GM18909 (cell line): ENCODE data around the gene NEU2.
"Not testable (repeated sequence)": the region's sequence is repeated elsewhere in the genome, so short reads cannot be mapped to it uniquely, and the experiment has no call there.

ENCODE experiments used
- ATAC-seq: cut with Tn5 transposase; IDR thresholded peaks from one replicate; pipeline ENCODE4 v1.9.1; 2021; ENCODE audit warnings: mild to moderate bottlenecking; ENCODE audit not compliant: unreplicated experiment, poor library complexity

NEU2 gene

GRCh38 chr2:233033672-233034071 is 1.2 kb downstream of the NEU2 start:
- ATAC-seq = no peak

GRCh38 chr2:233034091-233034882 is 1.8 kb downstream of the NEU2 start:
- ATAC-seq = no peak

DNA sequence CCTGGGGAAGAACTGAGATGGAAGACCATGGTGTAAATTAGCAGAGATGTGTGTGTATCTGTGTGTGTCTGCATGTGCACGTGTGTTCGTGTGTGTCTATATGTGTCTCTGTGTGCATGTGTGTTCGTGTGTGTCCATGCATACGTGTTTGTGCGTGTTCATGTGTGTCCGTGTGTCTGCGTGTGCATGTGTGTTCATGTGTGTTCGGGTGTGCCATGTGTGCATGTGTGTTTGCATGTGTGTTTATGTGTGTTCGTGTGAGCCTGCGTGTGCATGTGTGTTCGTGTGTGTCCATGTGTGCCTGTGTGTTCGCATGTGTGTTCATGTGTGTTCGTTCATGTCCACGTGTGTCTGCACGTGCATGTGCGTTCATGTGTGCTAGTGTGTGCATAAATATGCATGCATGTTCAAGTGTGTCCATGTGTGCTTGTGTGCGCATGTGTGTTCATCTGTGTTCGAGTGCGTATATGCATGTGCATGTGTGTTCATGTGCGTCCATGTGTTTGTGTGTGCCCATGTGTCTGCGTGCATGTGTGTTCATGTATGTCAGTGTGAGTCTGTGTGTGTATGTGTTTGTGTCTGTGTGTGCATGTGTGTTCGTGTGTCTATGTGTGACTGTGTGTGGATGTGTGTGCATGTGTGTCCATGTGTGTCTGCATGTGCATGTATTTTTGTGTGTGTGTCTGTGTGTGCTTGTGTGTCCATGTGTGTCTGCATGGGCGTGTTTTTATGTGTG is 3.1 kb downstream of the NEU2 start:
- no peak for ATAC-seq

GRCh38 chr2:233036162-233036838 is 3.8 kb downstream of the NEU2 start:
- ATAC-seq = no peak

- ATAC-seq = no peak
Measured at GRCh38 chr2:233037078-233037477, 4.6 kb downstream of the NEU2 start.

DNA sequence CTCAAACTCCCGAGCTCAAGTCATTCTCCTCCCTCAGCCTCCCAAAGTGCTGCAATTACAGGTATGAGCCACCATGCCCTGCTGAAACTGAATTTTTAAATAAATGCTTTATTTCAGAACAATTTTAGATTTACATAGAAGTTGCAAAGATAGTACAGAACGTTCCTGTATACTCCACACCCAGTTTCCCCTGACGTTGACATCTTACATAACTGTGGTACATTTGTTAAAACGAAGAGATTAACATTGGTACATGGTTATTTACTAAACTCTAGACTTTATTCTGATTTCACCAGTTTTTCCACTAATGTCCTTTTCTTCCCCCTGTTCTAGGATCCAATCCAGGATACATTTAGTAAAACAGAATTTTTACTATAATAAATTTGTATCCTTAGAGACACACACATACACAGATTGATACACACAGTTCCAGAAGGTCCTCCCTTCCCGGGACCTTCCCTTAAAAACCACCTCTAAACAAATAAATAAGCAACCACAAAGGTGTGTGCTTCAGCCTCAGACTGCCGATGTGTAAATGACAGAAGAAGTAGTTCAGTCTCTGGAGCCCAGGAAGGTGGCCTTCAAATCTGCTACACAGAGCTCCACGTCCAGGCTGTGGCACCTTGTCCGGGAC is 6.9 kb downstream of the NEU2 start:
- ATAC-seq = no peak

DNA sequence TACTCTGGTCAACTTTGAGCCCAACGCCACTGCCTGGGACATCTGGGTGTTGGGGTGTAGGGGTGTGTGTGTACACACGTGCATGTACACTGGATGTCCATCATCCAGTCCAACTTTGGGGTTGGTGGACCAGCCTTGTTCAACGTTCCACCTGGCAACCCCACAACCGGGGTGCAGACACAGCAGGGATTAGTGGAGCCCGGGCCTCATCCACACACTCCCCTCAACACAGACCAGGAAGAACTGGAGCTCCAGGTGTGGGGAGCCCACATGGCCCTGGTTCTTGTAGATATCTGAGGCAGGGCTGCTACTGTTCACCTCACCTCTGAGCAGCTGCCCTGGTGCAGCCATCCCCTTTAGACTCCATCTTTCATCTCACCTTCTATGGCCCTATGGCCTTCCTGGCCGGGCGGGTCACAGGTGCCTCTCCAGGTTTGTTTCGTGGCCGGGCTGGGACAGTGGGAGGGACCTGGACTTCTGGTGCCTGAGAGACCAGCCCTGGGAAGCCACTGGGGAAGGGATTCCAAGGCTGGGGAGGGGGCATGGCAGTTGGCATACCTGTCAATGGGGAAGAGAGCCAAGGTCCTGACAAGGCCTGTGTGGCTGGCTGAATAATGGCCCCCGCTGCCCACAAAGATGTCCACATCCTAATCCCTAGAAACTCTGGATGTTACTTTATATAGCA is 7.5 kb downstream of the NEU2 start:
- no peak for ATAC-seq

GRCh38 chr2:233040571-233040970 is 8.1 kb downstream of the NEU2 start:
- ATAC-seq = no peak

DNA sequence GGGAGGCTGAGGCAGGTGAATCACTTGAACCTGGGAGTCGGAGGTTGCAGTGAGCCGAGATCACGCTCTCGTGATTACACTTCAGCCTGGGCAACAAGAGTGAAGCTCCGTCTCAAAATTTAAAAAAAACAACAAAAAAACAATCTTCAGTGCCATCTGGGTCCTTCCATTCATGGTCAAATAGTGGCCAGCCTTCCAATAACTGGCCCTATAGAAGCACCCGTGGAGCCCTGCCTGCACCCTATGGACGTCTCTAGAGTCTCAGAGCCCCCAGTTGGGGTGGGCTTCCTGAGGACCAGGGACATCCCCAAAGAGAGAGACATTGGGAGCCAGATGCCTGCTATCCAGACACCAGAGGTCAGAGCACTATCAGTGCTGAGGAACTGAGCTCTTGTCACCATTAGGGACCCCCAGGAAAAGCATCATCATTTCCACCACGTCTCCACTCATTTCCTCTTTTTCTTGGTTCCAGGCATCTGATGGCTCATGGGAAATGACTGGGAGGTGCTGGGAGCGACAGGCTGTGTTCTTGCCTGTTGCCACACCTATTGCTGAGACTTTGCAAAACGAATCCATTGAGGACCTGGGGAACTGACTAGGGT is 9.4 kb downstream of the NEU2 start:
- no peak for ATAC-seq

DNA sequence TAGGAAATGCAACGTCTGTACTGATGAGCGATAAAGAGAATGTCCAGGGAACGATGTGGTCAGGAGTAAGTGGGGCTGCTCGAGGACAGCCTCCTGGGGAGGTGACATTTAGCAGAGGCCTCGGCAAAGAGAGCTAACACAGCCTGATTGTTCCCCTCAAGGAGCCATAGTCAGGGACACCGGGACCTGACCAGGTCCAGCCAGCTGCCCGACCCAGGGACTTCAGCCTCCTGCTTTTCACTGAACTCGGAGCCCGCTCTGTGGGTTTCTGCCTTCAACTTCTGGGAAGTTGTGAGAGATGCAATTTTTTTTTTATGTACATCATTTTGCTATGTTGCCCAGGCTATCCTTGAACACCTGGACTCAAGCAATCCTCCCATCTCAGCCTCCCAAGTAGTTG is 10.1 kb downstream of the NEU2 start:
- ATAC-seq = no peak

- no peak for ATAC-seq
Measured at GRCh38 chr2:233044974-233045605, 12.6 kb downstream of the NEU2 start.

DNA sequence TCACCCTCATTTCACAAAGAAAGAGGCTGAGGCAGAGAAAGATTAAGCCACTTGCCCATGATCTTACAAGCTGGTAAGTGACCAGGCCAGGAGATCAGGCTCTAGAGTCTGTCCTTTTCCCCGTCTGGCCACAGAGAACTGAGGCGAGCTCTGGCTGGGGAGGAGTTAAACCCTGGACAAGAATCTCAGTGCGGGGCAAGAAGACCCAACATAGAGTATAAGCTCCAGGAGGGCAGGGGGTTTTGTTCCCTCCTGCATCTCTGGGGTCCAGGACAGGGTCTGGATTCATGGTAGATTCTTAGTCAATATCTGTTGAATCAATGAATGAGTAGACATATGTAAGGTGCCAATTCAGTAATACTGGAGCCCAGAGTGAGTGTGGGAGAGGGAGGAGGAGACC is 14.7 kb downstream of the NEU2 start:
- ATAC-seq = no peak

- no peak for ATAC-seq
Measured at GRCh38 chr2:233047667-233048066, 15.2 kb downstream of the NEU2 start.

- ATAC-seq = no peak
Measured at GRCh38 chr2:233048569-233049193, 16.2 kb downstream of the NEU2 start.

GRCh38 chr2:233049194-233049761 is 16.8 kb downstream of the NEU2 start:
- no peak for ATAC-seq

DNA sequence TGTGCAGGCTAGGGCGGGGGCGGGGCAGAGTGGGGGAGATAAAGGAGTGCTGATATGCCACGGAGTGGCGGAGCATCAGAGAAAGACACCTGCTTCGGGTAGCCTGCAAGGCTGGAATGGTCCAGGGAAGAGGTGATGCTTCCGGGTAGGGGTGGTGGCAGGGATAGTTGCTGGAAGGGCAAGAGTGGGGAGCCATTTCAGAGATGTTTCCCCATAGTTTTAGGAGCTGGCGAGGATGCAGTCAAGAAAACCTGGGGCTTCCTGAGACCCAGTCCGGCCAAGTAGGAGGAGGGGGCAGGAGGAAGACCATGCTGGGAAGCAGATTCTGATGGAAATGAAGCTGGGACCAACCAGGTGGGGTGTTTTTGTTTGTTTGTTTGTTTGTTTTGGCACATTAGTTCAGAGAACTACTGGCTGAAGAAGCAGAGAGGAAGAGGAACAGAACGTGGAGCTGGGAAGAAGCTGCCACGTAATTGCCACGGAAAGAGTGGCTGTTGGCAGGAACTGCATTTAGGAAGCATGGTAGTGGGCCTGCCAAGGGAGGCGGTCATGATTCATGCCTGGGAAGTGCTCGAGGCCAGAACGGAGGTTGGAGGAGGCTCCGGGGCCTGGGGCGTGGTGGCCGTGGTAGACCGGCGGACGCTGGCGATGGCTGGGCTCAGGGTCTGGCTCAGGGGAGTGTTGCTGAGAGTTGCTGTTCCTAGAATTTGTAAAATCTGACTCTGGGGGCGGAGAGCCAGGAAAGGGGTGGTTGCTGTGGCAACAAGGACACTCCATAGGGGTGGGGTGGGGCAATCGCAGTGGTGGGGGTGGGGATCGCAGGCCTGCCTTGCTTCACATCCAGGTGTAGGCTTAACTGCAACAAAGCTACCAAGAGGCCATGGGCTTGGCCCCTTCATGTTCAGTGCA is 19.0 kb downstream of the NEU2 start:
- no peak for ATAC-seq

DNA sequence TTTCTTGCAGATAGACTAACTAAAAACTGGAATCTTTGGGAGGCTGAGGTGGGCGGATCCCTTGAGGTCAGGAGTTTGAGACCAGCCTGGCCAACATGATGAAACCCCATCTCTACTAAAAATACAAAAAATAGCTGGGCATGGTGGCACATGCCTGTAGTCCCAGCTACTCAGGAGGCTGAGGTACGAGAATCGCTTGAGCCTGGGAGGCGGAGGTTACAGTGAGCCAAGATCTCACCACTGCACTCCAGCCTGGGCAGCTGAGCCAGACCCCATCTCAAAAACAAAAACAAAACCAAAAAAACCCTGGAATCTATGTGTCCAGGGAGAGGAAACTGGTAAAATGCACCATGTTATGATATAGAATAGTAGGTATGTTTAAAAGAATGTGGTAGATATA is 20.0 kb downstream of the NEU2 start:
- not testable (repeated sequence) for ATAC-seq
